ENCODE measurements around the gene PPARD.
"Not testable (repeated sequence)": the region's sequence is repeated elsewhere in the genome, so short reads cannot be mapped to it uniquely, and the experiment has no call there.

Gene PPARD

GRCh38 chr6:35312807-35313206 is 29.6 kb upstream of the PPARD start:
- DNase-seq: no peak

- no peak for DNase-seq
Measured at GRCh38 chr6:35317483-35318195, 24.7 kb upstream of the PPARD start.

DNA sequence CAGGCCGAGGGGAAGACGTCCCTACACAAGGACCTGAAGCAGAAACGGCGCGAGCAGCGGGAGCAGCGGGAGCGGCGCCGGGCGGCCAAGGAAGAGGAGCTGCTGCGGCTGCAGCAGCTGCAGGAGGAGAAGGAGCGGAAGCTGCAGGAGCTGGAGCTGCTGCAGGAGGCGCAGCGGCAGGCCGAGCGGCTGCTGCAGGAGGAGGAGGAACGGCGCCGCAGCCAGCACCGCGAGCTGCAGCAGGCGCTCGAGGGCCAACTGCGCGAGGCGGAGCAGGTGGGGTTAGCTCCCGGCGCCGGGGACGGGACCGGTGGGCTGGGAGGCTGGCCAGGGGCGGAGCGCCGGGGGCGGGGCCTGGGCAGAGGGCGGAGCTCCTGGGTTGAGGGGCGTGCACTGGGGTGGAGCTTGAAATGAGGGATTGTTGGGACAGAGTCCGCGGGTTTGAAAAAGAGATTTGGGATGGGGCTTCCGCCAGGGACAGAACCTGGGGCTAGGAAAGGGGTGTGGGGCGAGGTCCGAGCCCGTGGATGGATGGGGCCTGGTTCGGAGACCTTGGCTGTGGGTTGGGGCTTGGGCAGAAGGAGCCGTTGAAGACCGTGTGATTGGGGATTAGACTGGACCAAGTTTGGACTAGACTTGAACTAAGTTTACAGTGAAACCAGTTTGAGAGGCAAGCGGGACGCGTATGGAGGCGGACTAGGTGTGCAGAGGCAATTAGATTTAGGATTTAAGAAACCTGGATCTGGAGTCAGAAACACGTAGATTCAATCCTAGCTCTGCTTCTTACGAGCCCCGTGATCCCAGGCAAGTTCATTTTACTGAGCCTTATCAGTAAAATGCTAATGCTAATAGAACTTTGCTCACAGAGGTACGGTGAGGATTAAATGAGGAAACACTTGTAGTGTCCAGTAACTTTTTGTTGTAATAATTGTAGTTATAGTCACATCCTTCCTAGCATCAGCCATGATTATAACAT is 23.9 kb upstream of the PPARD start:
- peak; percentile 36 for DNase-seq

DNA sequence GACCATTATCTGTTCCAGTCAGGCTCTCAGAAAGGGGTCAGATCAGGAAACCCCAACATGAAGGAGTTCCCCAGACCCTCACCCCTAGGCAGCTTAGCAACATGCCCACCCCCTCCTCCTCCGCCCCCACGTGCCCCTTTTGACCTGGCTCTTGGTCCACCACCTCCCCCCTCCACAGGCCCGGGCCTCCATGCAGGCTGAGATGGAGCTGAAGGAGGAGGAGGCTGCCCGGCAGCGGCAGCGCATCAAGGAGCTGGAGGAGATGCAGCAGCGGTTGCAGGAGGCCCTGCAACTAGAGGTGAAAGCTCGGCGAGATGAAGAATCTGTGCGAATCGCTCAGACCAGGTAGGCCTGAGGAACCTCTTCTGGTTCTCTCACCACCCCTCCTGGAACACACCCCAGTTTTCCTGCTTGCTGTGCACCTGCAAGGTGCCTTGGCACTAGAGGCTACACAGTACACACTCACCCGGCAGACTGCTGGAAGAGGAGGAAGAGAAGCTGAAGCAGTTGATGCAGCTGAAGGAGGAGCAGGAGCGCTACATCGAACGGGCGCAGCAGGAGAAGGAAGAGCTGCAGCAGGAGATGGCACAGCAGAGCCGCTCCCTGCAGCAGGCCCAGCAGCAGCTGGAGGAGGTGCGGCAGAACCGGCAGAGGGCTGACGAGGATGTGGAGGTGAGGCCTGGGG is 22.9 kb upstream of the PPARD start:
- no peak for DNase-seq

GRCh38 chr6:35320031-35320410 is 22.3 kb upstream of the PPARD start:
- DNase-seq: no peak

DNA sequence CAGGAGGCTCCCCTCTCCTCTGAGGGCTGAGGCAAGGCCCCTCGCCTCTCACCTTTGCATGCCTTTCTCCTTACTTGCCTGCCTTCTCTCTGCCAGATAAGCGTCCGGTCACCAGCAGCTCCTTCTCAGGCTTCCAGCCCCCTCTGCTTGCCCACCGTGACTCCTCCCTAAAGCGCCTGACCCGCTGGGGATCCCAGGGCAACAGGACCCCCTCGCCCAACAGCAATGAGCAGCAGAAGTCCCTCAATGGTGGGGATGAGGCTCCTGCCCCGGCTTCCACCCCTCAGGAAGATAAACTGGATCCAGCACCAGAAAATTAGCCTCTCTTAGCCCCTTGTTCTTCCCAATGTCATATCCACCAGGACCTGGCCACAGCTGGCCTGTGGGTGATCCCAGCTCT is 21.3 kb upstream of the PPARD start:
- no peak for DNase-seq

- no peak for DNase-seq
Measured at GRCh38 chr6:35327349-35328027, 14.9 kb upstream of the PPARD start.

- no peak for DNase-seq
Measured at GRCh38 chr6:35328108-35328723, 14.1 kb upstream of the PPARD start.

DNA sequence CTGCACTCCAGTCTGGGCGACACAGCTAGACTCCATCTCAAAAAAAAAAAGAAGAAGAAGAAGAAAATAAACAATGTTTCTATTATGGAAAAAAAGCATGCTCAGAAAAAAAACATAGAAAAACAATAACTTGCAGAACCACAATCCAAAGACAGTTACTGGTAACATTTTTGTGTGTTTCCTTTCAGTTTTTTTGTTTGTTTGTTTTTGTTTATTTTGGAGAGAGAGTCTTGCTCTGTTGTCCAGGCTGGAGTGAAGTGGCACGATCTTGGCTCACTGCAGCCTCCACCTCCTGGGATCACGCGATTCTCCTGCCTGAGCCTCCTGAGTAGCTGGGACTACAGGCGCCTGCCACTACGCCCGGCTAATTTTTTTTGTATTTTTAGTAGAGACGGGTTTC is 13.4 kb upstream of the PPARD start:
- not testable (repeated sequence) for DNase-seq

GRCh38 chr6:35330541-35331119 is 11.7 kb upstream of the PPARD start:
- no peak for DNase-seq

- DNase-seq: peak; percentile 46
Measured at GRCh38 chr6:35332074-35332887, 10.1 kb upstream of the PPARD start.

DNA sequence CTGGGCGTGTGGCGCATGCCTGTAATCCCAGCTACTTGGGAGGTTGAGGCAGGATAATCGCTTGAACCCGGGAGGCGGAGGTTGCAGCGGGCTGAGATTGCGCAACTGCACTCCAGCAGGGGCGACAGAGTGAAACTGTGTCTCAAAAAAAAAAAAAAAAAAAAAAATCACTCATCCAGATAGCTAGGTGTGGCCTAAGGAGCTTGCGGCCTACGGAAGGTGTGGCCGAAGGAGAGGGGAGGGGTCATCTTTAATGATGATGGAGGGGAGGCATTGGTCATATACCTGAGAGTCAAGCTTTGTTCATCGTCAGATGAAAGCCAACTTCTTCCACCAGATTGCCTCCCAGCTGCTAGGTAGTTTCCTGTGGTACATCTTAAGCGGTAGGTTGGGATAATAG is 801 bp upstream of the PPARD start:
- no peak for DNase-seq

DNA sequence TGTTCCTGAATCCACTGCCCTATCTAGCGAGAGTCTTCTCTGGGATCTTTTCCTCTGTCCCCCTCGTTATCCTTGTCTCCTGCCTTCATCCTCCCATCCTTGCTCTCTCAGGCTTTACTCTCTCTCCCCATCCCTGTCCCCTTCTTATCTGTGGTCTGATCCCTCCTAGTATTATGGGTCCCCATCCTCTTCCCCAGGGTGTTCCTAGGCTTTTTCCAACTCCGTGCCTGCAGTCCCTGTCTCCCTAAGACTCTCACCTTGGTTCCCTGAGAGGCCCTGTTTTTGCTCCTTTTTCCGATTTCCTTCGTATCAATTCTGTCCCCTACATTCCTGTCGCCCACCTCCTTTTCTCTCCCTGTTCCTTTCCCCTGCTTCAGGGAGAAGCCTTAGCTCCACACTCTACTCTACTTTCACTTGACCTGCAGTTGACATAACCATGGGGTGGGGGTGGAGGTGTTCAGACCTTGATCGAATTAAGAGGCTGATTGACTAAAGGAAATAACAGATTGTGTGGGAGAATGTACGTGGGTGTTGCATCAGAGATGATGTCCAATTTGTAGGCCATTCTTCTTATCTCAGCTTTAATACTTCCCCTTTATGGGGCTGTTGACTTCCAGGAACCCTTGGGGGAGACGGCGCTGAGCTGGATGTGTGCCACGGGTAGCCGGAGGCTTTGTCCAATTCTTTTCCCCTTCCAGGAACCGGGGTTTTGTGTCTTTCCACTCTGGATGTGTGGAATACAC is 905 bp downstream of the PPARD start:
- DNase-seq: no peak

- DNase-seq: no peak
Measured at GRCh38 chr6:35343835-35344550, 1.6 kb downstream of the PPARD start.

DNA sequence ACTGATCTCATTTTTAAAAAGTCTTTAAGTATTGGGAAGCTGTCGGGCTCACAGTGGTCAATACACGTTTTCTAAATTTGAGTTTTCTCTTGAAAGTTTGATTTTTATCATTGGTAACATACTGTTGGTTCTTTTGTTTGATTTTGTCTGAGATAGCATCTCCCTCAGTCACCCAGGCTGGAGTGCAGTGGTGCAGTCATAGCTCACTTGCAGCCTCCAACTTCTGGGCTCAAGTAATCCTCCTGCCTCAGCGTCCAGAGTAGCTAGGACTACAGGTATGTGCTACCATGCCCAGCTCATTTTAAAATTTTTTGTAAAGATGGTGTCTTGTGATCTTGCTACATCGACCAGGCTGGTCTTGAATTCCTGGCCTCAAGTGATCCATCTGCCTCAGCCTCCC is 9.1 kb downstream of the PPARD start:
- DNase-seq: no peak

DNA sequence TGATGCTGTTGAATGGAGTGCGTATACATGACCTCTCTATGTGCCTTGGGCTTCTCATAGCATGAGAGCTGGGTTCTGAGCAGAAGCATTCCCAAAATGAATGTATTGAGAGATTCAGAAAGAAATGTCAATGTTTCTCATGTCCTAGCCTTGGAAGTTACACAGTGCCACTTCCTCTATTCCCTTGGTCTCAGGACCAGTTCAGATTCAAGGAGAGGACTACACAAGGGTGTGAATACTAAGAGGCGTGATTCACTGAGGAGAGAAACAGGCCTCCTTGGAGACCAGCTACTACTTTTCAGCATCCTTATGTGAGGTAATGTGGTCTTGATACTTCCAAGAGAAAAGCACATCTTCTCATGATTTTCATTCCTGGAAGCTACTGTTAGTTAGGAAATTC is 10.4 kb downstream of the PPARD start:
- DNase-seq: no peak

DNA sequence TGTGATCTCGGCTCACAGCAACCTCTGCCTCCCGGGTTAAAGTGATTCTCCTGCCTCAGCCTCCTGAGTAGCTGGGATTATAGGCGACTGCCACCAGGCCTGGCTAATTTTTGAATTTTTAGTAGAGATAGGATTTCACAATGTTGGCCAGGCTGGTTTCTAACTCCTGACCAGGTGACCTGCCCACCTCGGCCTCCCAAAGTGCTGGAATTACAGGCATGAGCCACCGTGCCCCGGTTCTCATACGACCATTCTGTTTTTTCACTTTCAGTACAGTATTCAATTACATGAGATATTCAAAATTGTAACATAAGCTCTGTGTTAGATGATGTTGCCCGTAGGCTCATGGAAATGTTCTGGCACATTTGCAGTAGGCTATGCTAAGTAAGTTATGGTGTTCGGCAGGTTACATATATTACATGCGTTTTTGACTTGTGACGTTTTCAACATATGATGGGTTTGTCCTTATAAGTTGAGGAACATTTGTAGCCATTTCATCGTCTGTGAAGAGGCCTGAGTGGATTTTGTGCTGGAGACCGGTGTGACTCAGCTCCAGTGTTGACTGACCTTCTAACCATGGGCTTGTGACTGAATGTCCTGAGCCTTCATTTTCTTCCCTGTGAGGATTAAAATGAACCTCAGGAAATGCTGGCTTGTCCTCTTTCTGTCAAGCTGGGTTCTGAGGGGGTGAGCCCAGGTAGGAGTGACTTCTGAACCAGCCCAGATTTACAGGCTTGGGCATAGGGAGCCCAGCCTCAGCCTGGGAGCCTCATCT is 12.2 kb downstream of the PPARD start:
- no peak for DNase-seq

- DNase-seq: no peak
Measured at GRCh38 chr6:35356391-35356790, 14.0 kb downstream of the PPARD start.

DNA sequence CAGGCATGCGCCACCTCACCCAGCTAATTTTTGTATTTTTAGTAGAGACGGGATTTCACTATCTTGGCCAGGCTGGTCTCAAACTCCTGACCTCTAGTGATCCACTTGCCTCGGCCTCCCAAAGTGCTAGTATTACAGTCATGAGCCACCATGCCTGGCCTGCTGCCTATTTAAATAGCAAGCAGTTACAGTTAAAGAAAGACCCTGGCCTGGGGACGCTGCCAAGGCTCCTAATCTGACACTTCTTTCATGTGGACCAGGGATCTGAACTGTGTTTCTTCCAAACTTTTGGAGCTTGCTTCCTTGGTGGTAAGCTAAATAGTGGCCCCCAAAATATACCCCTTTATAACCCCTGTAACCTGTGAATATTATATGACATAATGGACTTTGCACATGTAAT is 15.3 kb downstream of the PPARD start:
- DNase-seq: no peak
